GM10266 (cell line): ENCODE measurements around the gene OSBPL2.

Source experiments
- DNase-seq: peaks from one replicate; pipeline ENCODE4 v3.0.0; 2012; ENCODE audit errors: extremely low spot score
- TF ChIP-seq, protein P1 (sequence below): IDR thresholded peaks from 2 replicates; pipeline ENCODE4 v1.5.1; 2012; ENCODE audit warnings: mild to moderate bottlenecking, low read depth; ENCODE audit not compliant: control insufficient read depth, insufficient read depth; ENCODE audit errors: missing control alignments

OSBPL2 gene

DNA sequence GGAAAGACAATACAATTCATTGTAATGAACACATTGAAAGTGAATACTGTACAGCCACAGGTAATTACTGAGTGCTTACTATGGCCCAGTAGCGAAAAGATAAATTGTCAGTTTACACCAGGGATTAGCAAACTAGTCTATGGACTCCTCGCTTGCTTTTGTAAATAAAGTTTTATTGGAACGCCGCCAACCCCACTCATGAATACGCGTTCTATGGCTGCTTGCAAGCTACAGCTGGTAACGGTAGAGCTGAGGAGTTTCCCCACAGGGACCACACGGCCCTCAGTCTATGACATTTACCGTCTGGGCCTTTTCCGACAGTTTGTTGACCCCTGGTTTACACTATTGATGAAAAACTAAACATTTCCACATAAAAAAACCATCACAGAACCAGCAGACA, 104.6 kb downstream of the OSBPL2 start:
- TF ChIP-seq, protein P1, sequence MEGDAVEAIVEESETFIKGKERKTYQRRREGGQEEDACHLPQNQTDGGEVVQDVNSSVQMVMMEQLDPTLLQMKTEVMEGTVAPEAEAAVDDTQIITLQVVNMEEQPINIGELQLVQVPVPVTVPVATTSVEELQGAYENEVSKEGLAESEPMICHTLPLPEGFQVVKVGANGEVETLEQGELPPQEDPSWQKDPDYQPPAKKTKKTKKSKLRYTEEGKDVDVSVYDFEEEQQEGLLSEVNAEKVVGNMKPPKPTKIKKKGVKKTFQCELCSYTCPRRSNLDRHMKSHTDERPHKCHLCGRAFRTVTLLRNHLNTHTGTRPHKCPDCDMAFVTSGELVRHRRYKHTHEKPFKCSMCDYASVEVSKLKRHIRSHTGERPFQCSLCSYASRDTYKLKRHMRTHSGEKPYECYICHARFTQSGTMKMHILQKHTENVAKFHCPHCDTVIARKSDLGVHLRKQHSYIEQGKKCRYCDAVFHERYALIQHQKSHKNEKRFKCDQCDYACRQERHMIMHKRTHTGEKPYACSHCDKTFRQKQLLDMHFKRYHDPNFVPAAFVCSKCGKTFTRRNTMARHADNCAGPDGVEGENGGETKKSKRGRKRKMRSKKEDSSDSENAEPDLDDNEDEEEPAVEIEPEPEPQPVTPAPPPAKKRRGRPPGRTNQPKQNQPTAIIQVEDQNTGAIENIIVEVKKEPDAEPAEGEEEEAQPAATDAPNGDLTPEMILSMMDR = no peak
- DNase-seq = no peak

- no peak for DNase-seq
- TF ChIP-seq, protein P1 = no peak
Observed at GRCh38 chr20:62344092-62344491, 105.8 kb downstream of the OSBPL2 start.

DNA sequence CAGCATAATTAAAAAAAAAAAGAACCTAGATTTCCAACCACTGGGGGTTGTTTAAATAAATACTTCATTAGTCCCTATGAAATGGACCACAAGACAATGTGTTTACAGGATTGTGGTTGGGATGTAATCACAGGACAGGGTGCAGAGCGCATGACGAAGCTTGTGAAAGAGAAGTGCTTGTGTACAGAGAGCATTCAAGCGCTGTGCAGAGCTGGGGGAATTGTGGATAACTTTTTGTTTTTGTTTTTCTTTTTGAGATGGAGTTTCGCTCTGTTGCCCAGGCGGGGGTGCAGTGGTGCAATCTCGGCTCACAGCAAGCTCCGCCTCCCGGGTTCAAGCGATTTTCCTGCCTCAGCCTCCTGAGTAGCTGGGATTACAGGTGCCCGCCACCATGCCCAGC, 106.5 kb downstream of the OSBPL2 start:
- no peak for DNase-seq
- TF ChIP-seq, protein P1 = no peak
